ENCODE data around the gene ITGA8. TPM values are rescaled to one million over a fixed set of nuclear protein-coding genes. Genes with fewer than 3 reads are reported as not detected.
"Not testable (repeated sequence)": the region's sequence is repeated elsewhere in the genome, so short reads cannot be mapped to it uniquely, and the experiment has no call there.

ITGA8 gene
- total RNA-seq, 1 donor from 2014 or later, result not detected

- intact Hi-C loops (cut with micrococcal nuclease), result no loop called here
- Mint-ChIP-seq H3K27ac (no peak overlapping the region), H3K9me3 (no peaks in the 10 kb centered on the region), H3K4me3 (no peak overlapping the region), H3K36me3 (ENCODE audit: low read depth) (no peaks in the 10 kb centered on the region), H3K27me3 (no peaks in the 10 kb centered on the region), H3K4me1 (no peaks in the 10 kb centered on the region)
- no peak for DNase-seq
These were observed 227.7 kb downstream of the ITGA8 start for GRCh38 chr10:15491856-15492642.

DNA sequence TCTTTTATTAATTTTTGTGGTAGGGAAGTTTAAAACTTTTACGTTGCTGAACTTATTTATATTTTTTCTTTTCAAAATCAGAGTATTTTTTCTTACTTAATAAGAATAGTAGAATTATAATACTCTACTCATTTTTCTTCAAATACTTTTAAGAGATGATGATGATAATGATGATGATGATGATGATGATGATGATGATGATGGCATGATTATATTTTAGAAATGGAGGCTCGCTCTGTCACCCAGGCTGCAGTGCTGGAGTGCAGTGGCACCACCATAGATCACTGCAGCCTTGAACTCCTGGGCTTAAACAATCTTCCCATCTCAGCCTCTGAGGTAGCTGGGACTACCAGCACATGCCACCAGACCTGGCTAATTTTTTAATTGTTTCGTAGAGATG lies 230.3 kb downstream of the ITGA8 start:
- intact Hi-C loops (cut with micrococcal nuclease), result no loop called here
- Mint-ChIP-seq H3K27me3 (no peaks in the 10 kb centered on the region), H3K4me3 (no peak overlapping the region), H3K27ac (no peak overlapping the region), H3K4me1 (no peaks in the 10 kb centered on the region), H3K36me3 (ENCODE audit: low read depth) (no peaks in the 10 kb centered on the region), H3K9me3 (no peaks in the 10 kb centered on the region)
- no peak for DNase-seq

DNA sequence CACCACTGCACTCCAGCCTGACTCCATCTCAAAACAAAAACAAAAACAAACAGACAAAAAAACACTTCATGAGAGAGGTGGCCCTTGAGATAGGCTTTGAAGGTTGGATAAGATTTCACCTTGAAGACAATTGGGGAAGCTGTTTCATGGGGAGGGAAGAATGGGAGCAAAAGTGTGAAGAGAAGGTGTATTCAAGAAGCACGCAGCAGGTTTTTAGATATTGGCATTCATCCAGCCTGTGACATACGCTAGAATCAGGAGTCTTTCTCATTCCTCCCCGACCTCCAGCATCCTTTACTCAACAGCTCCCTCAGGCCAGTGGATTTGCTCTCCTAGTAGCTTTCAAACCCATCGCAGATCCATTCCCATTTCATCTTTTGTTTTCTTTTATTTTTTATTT lies 232.3 kb downstream of the ITGA8 start:
- Mint-ChIP-seq H3K36me3 (ENCODE audit: low read depth) (no peaks in the 10 kb centered on the region), H3K4me1 (no peaks in the 10 kb centered on the region), H3K27ac (no peak overlapping the region), H3K27me3 (no peaks in the 10 kb centered on the region), H3K4me3 (no peak overlapping the region), H3K9me3 (no peaks in the 10 kb centered on the region)
- no peak for DNase-seq
- intact Hi-C loops (cut with micrococcal nuclease), result no loop called here

GRCh38 chr10:15486404-15486803 lies 233.3 kb downstream of the ITGA8 start:
- no peak for DNase-seq
- Mint-ChIP-seq H3K36me3 (ENCODE audit: low read depth) (no peaks in the 10 kb centered on the region), H3K4me1 (no peaks in the 10 kb centered on the region), H3K9me3 (no peaks in the 10 kb centered on the region), H3K4me3 (no peak overlapping the region), H3K27me3 (no peaks in the 10 kb centered on the region), H3K27ac (no peak overlapping the region)
- intact Hi-C loops (cut with micrococcal nuclease), result no loop called here

DNA sequence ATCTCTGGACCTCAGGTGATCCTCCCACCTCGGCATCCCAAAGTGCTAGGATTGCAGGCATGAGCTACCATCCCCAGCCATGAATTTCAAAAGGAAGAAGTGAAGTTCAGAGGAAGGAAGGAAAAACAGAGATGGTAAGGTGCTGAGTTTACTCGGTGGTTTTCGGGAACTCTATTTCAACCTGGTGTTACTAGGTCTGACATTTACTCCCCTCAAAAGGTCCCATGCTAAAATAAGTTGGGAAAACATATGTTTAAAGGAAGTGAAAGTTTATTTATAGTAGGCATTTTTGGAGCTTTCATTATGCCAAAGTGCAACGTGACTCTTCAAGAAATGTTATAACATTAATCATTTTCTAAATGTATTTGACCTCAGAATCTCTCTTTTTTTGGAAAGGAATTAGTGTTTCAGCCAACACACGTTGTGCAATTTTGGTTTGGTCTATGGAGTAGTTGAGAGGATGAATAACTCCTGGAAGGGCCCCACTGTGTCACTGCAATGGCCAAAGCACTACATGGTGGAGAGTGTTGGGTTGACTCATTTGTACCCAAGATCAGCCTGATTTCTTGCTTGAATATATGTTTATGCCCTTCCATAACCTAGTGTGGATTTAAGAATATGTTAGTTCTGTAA lies 233.9 kb downstream of the ITGA8 start:
- Mint-ChIP-seq H3K36me3 (ENCODE audit: low read depth) (no peaks in the 10 kb centered on the region), H3K27me3 (no peaks in the 10 kb centered on the region), H3K9me3 (no peaks in the 10 kb centered on the region), H3K4me3 (no peak overlapping the region), H3K27ac (no peak overlapping the region), H3K4me1 (no peaks in the 10 kb centered on the region)
- DNase-seq, result no peak
- intact Hi-C loops (cut with micrococcal nuclease), result no loop called here

DNA sequence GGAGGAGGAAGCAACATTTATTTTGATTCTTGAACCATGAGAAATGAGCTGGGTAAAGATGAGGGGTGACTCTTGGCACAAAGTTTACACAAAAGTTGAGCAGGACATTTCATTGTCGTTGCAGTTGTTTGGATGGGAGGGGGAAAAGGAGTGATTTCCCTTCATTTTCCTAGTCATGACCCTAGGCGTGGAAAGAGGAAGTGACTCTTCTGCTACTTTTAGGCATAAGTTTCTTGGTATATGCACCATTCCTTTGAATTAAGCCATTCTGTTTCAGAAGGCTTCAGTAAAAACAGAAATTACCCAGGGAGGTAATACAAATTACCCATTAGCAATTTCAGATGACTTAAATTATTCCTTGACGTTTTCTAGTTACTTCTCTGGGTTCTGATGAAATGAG lies 234.7 kb downstream of the ITGA8 start:
- no peak for DNase-seq
- no peaks in the 10 kb centered on the region for H3K9me3 Mint-ChIP-seq
- no peaks in the 10 kb centered on the region for H3K36me3 Mint-ChIP-seq (ENCODE audit: low read depth)
- H3K4me3 Mint-ChIP-seq, result no peak overlapping the region
- H3K27me3 Mint-ChIP-seq, result peaks cover 1% of the 10 kb centered on the region
- intact Hi-C loops (cut with micrococcal nuclease), result no loop called here
- H3K4me1 Mint-ChIP-seq, result no peaks in the 10 kb centered on the region
- no peak overlapping the region for H3K27ac Mint-ChIP-seq

- Mint-ChIP-seq H3K9me3 (no peaks in the 10 kb centered on the region), H3K36me3 (ENCODE audit: low read depth) (no peaks in the 10 kb centered on the region), H3K4me1 (no peaks in the 10 kb centered on the region), H3K27ac (no peak overlapping the region), H3K4me3 (no peak overlapping the region), H3K27me3 (peaks cover 5% of the 10 kb centered on the region)
- DNase-seq, result no peak
- intact Hi-C loops (cut with micrococcal nuclease), result no loop called here
These were observed 235.6 kb downstream of the ITGA8 start for GRCh38 chr10:15484128-15484527.

DNA sequence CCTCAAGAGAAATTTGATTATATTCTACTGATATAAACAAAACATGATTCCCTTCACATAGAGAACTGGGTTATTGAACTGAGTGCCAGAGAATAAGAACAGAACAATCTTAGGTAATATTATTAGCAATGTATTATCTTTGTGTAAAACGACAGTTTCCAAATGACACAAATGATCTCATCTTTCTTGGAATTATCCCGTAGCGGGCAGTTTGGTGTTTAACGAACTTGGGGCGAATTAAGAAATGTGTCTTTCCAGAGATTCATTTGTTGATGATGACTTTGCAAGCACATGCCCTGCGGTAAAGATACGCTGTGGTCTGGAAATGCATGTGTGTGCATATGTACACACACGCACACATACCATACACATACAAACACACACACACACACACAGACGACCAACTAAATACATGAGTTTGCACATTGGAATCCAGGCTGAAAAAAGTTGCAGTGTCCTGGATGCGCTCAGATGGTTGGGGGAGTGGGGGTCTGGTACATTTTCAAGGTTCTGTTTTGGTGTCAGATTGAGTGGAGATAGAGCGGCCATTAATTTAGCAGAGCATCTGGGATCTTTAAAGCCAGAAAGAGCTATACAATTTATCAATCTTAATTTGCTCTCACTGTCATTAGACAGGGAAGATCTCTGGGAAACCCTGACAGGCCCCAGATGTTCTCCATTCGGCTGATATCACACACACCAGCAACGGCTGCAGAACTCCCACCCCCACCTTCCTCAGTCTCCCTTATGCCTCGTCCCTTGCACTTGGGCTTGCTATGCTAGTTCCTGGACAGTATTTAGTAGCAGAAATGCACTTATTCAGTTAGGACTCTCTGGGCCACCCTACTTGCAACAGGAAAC lies 236.3 kb downstream of the ITGA8 start:
- intact Hi-C loops (cut with micrococcal nuclease), result no loop called here
- no peak for DNase-seq
- Mint-ChIP-seq H3K36me3 (ENCODE audit: low read depth) (no peaks in the 10 kb centered on the region), H3K4me1 (no peaks in the 10 kb centered on the region), H3K9me3 (no peaks in the 10 kb centered on the region), H3K4me3 (no peak overlapping the region), H3K27me3 (peaks cover 5% of the 10 kb centered on the region), H3K27ac (no peak overlapping the region)

- Mint-ChIP-seq H3K4me1 (no peaks in the 10 kb centered on the region), H3K9me3 (no peaks in the 10 kb centered on the region), H3K27me3 (peaks cover 7% of the 10 kb centered on the region), H3K36me3 (ENCODE audit: low read depth) (no peaks in the 10 kb centered on the region), H3K27ac (no peak overlapping the region), H3K4me3 (no peak overlapping the region)
- no peak for DNase-seq
- intact Hi-C loops (cut with micrococcal nuclease), result no loop called here
These were observed 237.6 kb downstream of the ITGA8 start for GRCh38 chr10:15482156-15482555.

DNA sequence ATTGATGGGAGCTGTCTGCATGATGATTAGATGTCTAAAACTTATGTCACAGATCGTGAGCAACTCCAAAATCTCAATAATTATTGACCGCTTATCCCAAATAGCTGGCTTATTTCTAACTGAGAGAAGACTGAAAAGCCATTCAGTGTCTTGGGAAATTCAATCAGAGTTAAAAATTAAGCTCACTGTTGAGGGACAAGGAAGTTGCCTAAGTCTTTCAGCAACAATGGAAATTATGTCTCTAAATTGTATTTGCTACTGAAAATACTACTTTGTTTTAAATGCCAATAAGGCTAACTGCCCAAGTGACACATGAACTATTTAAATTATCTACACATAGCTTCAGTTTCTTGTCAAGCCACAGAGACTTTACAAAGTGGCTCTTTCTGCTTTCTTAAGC lies 240.8 kb downstream of the ITGA8 start:
- no peak overlapping the region for H3K27ac Mint-ChIP-seq
- DNase-seq, result no peak
- H3K36me3 Mint-ChIP-seq (ENCODE audit: low read depth), result no peaks in the 10 kb centered on the region
- no peak overlapping the region for H3K4me3 Mint-ChIP-seq
- H3K27me3 Mint-ChIP-seq, result peaks cover 8% of the 10 kb centered on the region
- H3K9me3 Mint-ChIP-seq, result peaks cover 3% of the 10 kb centered on the region
- intact Hi-C loops (cut with micrococcal nuclease), result no loop called here
- H3K4me1 Mint-ChIP-seq, result no peaks in the 10 kb centered on the region

DNA sequence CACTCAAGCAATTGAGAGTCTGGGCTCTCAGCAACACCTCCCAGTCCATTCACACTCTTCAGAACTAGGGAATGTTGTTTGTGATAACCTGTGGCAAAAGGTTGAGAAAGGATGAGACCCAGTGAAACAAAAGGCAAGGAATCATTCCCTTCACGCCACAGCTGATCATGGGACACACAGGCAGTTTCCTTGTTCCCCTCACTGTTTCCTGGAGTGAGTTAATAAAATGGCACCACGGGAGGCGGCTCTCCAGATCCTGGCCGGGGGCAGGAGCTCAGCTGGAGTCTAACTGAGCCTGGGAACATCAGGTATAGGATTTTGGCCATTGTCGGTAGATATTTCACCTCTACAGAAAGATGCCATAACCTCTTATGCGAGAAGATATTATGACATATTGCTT lies 241.3 kb downstream of the ITGA8 start:
- Mint-ChIP-seq H3K27me3 (peaks cover 8% of the 10 kb centered on the region), H3K36me3 (ENCODE audit: low read depth) (no peaks in the 10 kb centered on the region), H3K4me3 (no peak overlapping the region), H3K4me1 (no peaks in the 10 kb centered on the region), H3K27ac (no peak overlapping the region), H3K9me3 (peaks cover 3% of the 10 kb centered on the region)
- intact Hi-C loops (cut with micrococcal nuclease), result no loop called here
- no peak for DNase-seq

GRCh38 chr10:15476337-15476736 lies 243.4 kb downstream of the ITGA8 start:
- H3K4me3 Mint-ChIP-seq, result no peak overlapping the region
- H3K4me1 Mint-ChIP-seq, result no peaks in the 10 kb centered on the region
- H3K36me3 Mint-ChIP-seq (ENCODE audit: low read depth), result no peaks in the 10 kb centered on the region
- intact Hi-C loops (cut with micrococcal nuclease), result no loop called here
- no peak overlapping the region for H3K27ac Mint-ChIP-seq
- no peak for DNase-seq
- H3K9me3 Mint-ChIP-seq, result peaks cover 3% of the 10 kb centered on the region
- H3K27me3 Mint-ChIP-seq, result peaks cover 8% of the 10 kb centered on the region

GRCh38 chr10:15475439-15475838 lies 244.3 kb downstream of the ITGA8 start:
- peaks cover 11% of the 10 kb centered on the region for H3K27me3 Mint-ChIP-seq
- H3K4me3 Mint-ChIP-seq; intact Hi-C loops (cut with micrococcal nuclease); H3K9me3 Mint-ChIP-seq; H3K36me3 Mint-ChIP-seq (ENCODE audit: low read depth); H3K4me1 Mint-ChIP-seq; H3K27ac Mint-ChIP-seq; DNase-seq: not testable (repeated sequence)

DNA sequence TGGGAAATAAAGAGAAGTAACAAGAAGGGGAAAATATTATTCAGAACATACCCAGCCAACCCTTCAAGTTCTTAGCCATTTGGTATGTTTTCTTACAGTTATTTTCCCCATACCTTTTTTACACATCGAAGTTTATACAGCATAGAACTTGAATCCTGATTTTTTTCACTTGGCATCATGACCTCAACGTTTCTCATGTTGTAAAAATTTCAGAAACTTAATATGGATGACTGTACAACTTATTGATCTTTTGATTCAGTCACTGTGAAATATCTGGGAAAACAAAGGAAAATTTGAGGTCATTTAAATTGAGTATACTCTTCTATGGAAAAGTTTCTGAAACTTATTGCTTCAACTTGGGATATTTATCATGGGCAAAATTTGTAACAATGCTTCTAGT lies 245.1 kb downstream of the ITGA8 start:
- Mint-ChIP-seq H3K36me3 (ENCODE audit: low read depth) (no peaks in the 10 kb centered on the region), H3K27ac (no peak overlapping the region), H3K4me1 (no peaks in the 10 kb centered on the region), H3K9me3 (peaks cover 3% of the 10 kb centered on the region), H3K4me3 (no peak overlapping the region), H3K27me3 (peaks cover 9% of the 10 kb centered on the region)
- DNase-seq, result no peak
- intact Hi-C loops (cut with micrococcal nuclease), result no loop called here
